ENCODE measurements around the gene AMN.

- TF ChIP-seq CTCF (IDR thresholded peaks at IDR 0.05) (no peak), POLR2A (IDR thresholded peaks at IDR 0.05) (no peak), POLR2AphosphoS5 (IDR thresholded peaks at IDR 0.05) (no peak)
These were observed 29.8 kb upstream of the AMN start for GRCh38 chr14:102892651-102893050.

Data from breast epithelium (tissue), 3 donors.